K562 (cell line): ENCODE results near the gene HBB. TPM values are rescaled to one million over a fixed set of nuclear protein-coding genes. Genes with fewer than 3 reads are reported as not detected.

Experiments
- BDP1 ChIP-seq: IDR thresholded peaks from 3 replicates; pipeline ENCODE4 v1.6.1; 2011; ENCODE audit not compliant: insufficient read length, insufficient read depth
- EP300 ChIP-seq: IDR thresholded peaks from 2 replicates; pipeline ENCODE4 v1.6.1; 2012; ENCODE audit warnings: low read length, improper control_type of control experiment
- HMBOX1 ChIP-seq: sonication (generic); IDR thresholded peaks from 2 replicates; pipeline ENCODE4 v1.6.1; 2016
- ID3 ChIP-seq, 2 experiments: fragments of 250-450 bp in 1 of 2; fragments of 450-650 bp in 1 of 2; sonication (Bioruptor Pico) in 1 of 2; IDR thresholded peaks; 2 replicates each; pipeline versions ENCODE4 v1.6.1 to v1.8.0; 2016 to 2021; ENCODE audit warnings: mild to moderate bottlenecking in 2 of 2, moderate library complexity in 2 of 2, missing compliant biosample characterization in 1 of 2, missing genetic modification characterization in 1 of 2
- L3MBTL2 ChIP-seq: fragments of 450-650 bp; IDR thresholded peaks from 2 replicates; pipeline ENCODE4 v1.6.1; 2016; ENCODE audit warnings: mild to moderate bottlenecking, moderate library complexity
- LEF1 ChIP-seq: fragments of 450-650 bp; IDR thresholded peaks from 2 replicates; pipeline ENCODE4 v1.6.1; 2016; ENCODE audit warnings: mild to moderate bottlenecking
- MEF2D ChIP-seq: conservative IDR thresholded peaks from 2 replicates; pipeline ENCODE4 v1.6.1; 2016; ENCODE audit warnings: low read depth, missing genetic modification characterization, missing compliant biosample characterization
- MTA3 ChIP-seq: fragments of 450-650 bp; formaldehyde crosslinking; IDR thresholded peaks from 2 replicates; pipeline ENCODE4 v1.6.1; 2017; ENCODE audit warnings: mild to moderate bottlenecking, borderline replicate concordance
- MXD1 ChIP-seq: fragments of 250-450 bp; sonication (Bioruptor Pico); IDR thresholded peaks from 2 replicates; pipeline ENCODE4 v1.8.0; 2021; ENCODE audit warnings: borderline replicate concordance, mild to moderate bottlenecking, moderate library complexity; ENCODE audit not compliant: poor library complexity, severe bottlenecking
- RBM25 ChIP-seq: fragments of 200-400 bp; formaldehyde crosslinking; IDR thresholded peaks from 2 replicates; pipeline ENCODE4 v1.6.1; 2018; ENCODE audit warnings: low read length, low read depth, moderate library complexity; ENCODE audit not compliant: severe bottlenecking
- STAT5B ChIP-seq: fragments of 250-450 bp; sonication (Bioruptor Pico); IDR thresholded peaks from 2 replicates; pipeline ENCODE4 v1.8.0; 2021; ENCODE audit warnings: mild to moderate bottlenecking, inconsistent platforms
- TAF1 ChIP-seq: IDR thresholded peaks from 2 replicates; pipeline ENCODE4 v1.6.1; 2011; ENCODE audit warnings: mild to moderate bottlenecking, low read length, moderate library complexity; ENCODE audit not compliant: insufficient read depth, control insufficient read depth, severe bottlenecking; ENCODE audit errors: extremely low read depth
- TRIM28 ChIP-seq: fragments of 450-650 bp; IDR thresholded peaks from 2 replicates; pipeline ENCODE4 v1.6.1; 2017
- TSC22D4 ChIP-seq: fragments of 450-650 bp; IDR thresholded peaks from 2 replicates; pipeline ENCODE4 v1.6.1; 2016; ENCODE audit warnings: missing genetic modification characterization, missing biosample characterization, control low read depth
- U2AF2 ChIP-seq: fragments of 200-400 bp; formaldehyde crosslinking; optimal IDR thresholded peaks from 2 replicates; pipeline ENCODE3; 2017; ENCODE audit warnings: low read depth, mild to moderate bottlenecking, low read length
- ZMIZ1 ChIP-seq, 2 experiments: fragments of 150-350 bp in 1 of 2; IDR thresholded peaks; 2 replicates each; pipeline ENCODE4 v1.6.1; 2012 to 2016; ENCODE audit warnings: low read depth in 2 of 2, low read length in 2 of 2, mild to moderate bottlenecking in 1 of 2, moderate library complexity in 1 of 2
- ZNF408 ChIP-seq: fragments of 250-450 bp; sonication (Bioruptor Pico); IDR thresholded peaks from 2 replicates; pipeline ENCODE4 v1.4.0; 2020; ENCODE audit warnings: low read depth, mild to moderate bottlenecking, moderate library complexity
- ZNF707 ChIP-seq: fragments of 250-450 bp; sonication (Bioruptor Pico); conservative IDR thresholded peaks from 2 replicates; pipeline ENCODE4 v1.8.0; 2022; ENCODE audit warnings: inconsistent platforms, mild to moderate bottlenecking, moderate library complexity
- ZNF740 ChIP-seq, 3 experiments: fragments of 200-800 bp in 1 of 3; sonication (Bioruptor generic) in 1 of 3; sonication (generic) in 1 of 3; formaldehyde crosslinking in 1 of 3; IDR thresholded peaks; 2 replicates each; pipeline versions ENCODE4 v1.6.1 to v1.8.0; 2016 to 2022; ENCODE audit warnings: mild to moderate bottlenecking in 2 of 3, missing compliant biosample characterization in 2 of 3, missing genetic modification characterization in 2 of 3, missing genetic modification reagents in 1 of 3
- polyA plus RNA-seq, 8 experiments: library from polyadenylated mRNA; depleted of rRNA in 4 of 8; stranded (reverse) in 5 of 8; unstranded in 3 of 8; fragments of >200 nt; fragmentation: Nextera tagmentation in 2 of 8; fragmentation: Illumina TruSeq in 1 of 8; extraction: Ambion mirVana in 2 of 8; extraction: Trizol in 1 of 8; gene quantifications; 2 replicates each; pipeline versions ENCODE4 v1.2.1 to v1.2.3, GENCODE V29; 2011 to 2014; ENCODE audit warnings: inconsistent platforms in 1 of 8, missing spikeins in 1 of 8
- total RNA-seq, 7 experiments: library from RNA; depleted of rRNA in 6 of 7; stranded (reverse); fragments of >200 nt in 6 of 7; fragmentation: Illumina TruSeq in 2 of 7; extraction: Trizol in 2 of 7; gene quantifications; 2 replicates each; pipeline versions ENCODE4 v1.2.1 to v1.2.3, GENCODE V29; 2011 to 2021; ENCODE audit warnings: low replicate concordance in 1 of 7

The HBB gene
- total and polyA plus RNA-seq, 9 of the 15 experiments (the other 6 are each of a cell fraction or from before 2014, with no cell fraction given) = 0.33 to 3.4 (median 1.2) TPM; not detected in 2

GRCh38 chr11:5275369-5276110, 48.7 kb upstream of the HBB start (continued):
- TF ChIP-seq RBM25 (no peak), MEF2D (tag) (no peak), MXD1 (CRISPR knock-in tag) (no peak), ZNF408 (CRISPR knock-in tag) (no peak), HMBOX1 (peak; percentile 71; the same call in 1 of the 2 replicates), ZNF740 (CRISPR knock-in tag; IDR thresholded peaks at IDR 0.05) (no peak), ZNF740 (tag; IDR thresholded peaks at IDR 0.05) (no peak), EP300 (peak; percentile 87), U2AF2 (no peak), ID3 (CRISPR knock-in tag; IDR thresholded peaks at IDR 0.05) (no peak), ID3 (tag; IDR thresholded peaks at IDR 0.05) (no peak), TRIM28 (peak; percentile 29), MTA3 (peak; percentile 49; the same call in 1 of the 2 replicates), STAT5B (CRISPR knock-in tag) (no peak), LEF1 (peak; percentile 82), ZMIZ1 (IDR thresholded peaks at IDR 0.05; ENCODE audit: low read depth in 2 of 2, low read length in 2 of 2) (peak in 1 of 2 experiments; percentile 74; a peak in 1 of 4 replicates), ZNF707 (no peak), TAF1 (peak; percentile 42), L3MBTL2 (0 out of 2 replicates have a peak, but pooled peaks have one; percentile 18), BDP1 (no peak), TSC22D4 (tag) (no peak)
